H1 (cell line): ENCODE results near the gene SKA1. TPM values are rescaled to one million over a fixed set of nuclear protein-coding genes. Genes with fewer than 3 reads are reported as not detected.

Source experiments
- CTCF ChIA-PET: fragments of 300-600 bp; sonication (Branson Sonifier 250); formaldehyde crosslinking; loops from one replicate; lab custom pipeline; 2021; ENCODE audit not compliant: partially characterized antibody; lab: Charles Lee
- POLR2A ChIA-PET: fragments of 300-600 bp; sonication (Branson Sonifier 250); formaldehyde crosslinking; loops from one replicate; lab custom pipeline; 2021; ENCODE audit warnings: inconsistent platforms; ENCODE audit not compliant: partially characterized antibody; lab: Charles Lee
- DNase-seq, 2 experiments: peaks; one replicate each; pipeline versions ENCODE4 v3.0.0 to v3.0.0-alpha.2; 2010 to 2022; ENCODE audit warnings: low spot score in 2 of 2, low read depth in 1 of 2, mixed read lengths in 1 of 2
- FAIRE-seq: peaks from 2 replicates; lab custom pipeline; 2011; peaks lifted over from hg19 to GRCh38; lab: Jason Lieb, UNC
- H2AFZ ChIP-seq: 2 replicates; pipeline ENCODE4 v1.8.1; 2012; ENCODE audit warnings: low read length, inconsistent platforms
- H2AK5ac ChIP-seq: 2 replicates; pipeline ENCODE4 v1.6.1; 2013; ENCODE audit warnings: low read depth, low read length
- H2BK120ac ChIP-seq: replicated peaks from 2 replicates; pipeline ENCODE3; 2013; ENCODE audit warnings: low read depth, low read length, inconsistent platforms
- H2BK12ac ChIP-seq: 2 replicates; pipeline ENCODE4 v1.6.1; 2013; ENCODE audit warnings: low read depth, low read length
- H2BK15ac ChIP-seq: 2 replicates; pipeline ENCODE4 v1.6.1; 2013; ENCODE audit warnings: low read length
- H2BK20ac ChIP-seq: 2 replicates; pipeline ENCODE4 v1.6.1; 2013; ENCODE audit warnings: low read length
- H2BK5ac ChIP-seq: 2 replicates; pipeline ENCODE4 v1.6.1; 2013; ENCODE audit warnings: low read depth, low read length
- H3K14ac ChIP-seq: 2 replicates; pipeline ENCODE4 v1.6.1; 2013; ENCODE audit warnings: inconsistent platforms; ENCODE audit not compliant: insufficient read length
- H3K18ac ChIP-seq: 2 replicates; pipeline ENCODE4 v1.6.1; 2013; ENCODE audit warnings: low read length; ENCODE audit errors: extremely low read depth
- H3K23ac ChIP-seq: 2 replicates; pipeline ENCODE4 v1.6.1; 2013; ENCODE audit warnings: inconsistent platforms; ENCODE audit not compliant: insufficient read length
- H3K23me2 ChIP-seq: 2 replicates; pipeline ENCODE4 v1.6.1; 2013; ENCODE audit warnings: low read depth, low read length
- H3K27ac ChIP-seq: 2 replicates; pipeline ENCODE4 v1.6.1; 2011; ENCODE audit warnings: low read depth, low read length, inconsistent platforms
- H3K27me3 ChIP-seq, 4 experiments: replicated peaks in 1 of 4; 1 replicate in 1 of 4; 2 replicates in 3 of 4; pipeline versions ENCODE4 v1.6.1 to v1.8.1; 2011 to 2013; ENCODE audit warnings: low read length in 3 of 4, mild to moderate bottlenecking in 3 of 4, inconsistent platforms in 2 of 4, mixed read lengths in 2 of 4, moderate library complexity in 1 of 4; ENCODE audit not compliant: control insufficient read depth in 3 of 4, insufficient read depth in 3 of 4; ENCODE audit errors: extremely low read depth in 1 of 4
- H3K36me3 ChIP-seq, 4 experiments: 2 replicates each; pipeline versions ENCODE4 v1.6.1 to v1.8.1; 2011 to 2013; ENCODE audit warnings: mild to moderate bottlenecking in 4 of 4, low read length in 3 of 4, moderate library complexity in 2 of 4, control low read depth in 1 of 4, inconsistent platforms in 1 of 4; ENCODE audit not compliant: insufficient read depth in 4 of 4, control insufficient read depth in 2 of 4
- H3K4ac ChIP-seq: replicated peaks from 2 replicates; pipeline ENCODE3; 2013; ENCODE audit warnings: low read length, low read depth, mixed read lengths, inconsistent platforms; ENCODE audit not compliant: insufficient read length
- H3K4me1 ChIP-seq, 4 experiments: replicated peaks in 1 of 4; 1 replicate in 1 of 4; 2 replicates in 3 of 4; pipeline versions ENCODE4 v1.6.1 to v1.8.1; 2011 to 2013; ENCODE audit warnings: low read length in 3 of 4, inconsistent platforms in 2 of 4, mixed read lengths in 1 of 4; ENCODE audit not compliant: insufficient read depth in 4 of 4, control insufficient read depth in 3 of 4
- H3K4me2 ChIP-seq, 2 experiments: 2 replicates each; pipeline versions ENCODE4 v1.6.1 to v1.8.1; 2011 to 2013; ENCODE audit warnings: low read depth in 2 of 2, low read length in 2 of 2, control low read depth in 1 of 2, inconsistent platforms in 1 of 2, mild to moderate bottlenecking in 1 of 2; ENCODE audit not compliant: insufficient read depth in 1 of 2
- H3K4me3 ChIP-seq, 4 experiments: fragments of 200-600, 300-600 bp in 1 of 4; sonication (generic), shearing (Covaris generic), sonication (Bioruptor Twin) in 1 of 4; 2 replicates each; pipeline versions ENCODE4 v1.5.1 to v1.8.1; 2011 to 2016; ENCODE audit warnings: low read length in 4 of 4, low read depth in 3 of 4, control low read depth in 2 of 4, inconsistent platforms in 2 of 4, mild to moderate bottlenecking in 2 of 4, mixed read lengths in 1 of 4, moderate library complexity in 1 of 4; ENCODE audit not compliant: insufficient read depth in 2 of 4; ENCODE audit errors: extremely low read depth in 1 of 4
- H3K56ac ChIP-seq: replicated peaks from 2 replicates; pipeline ENCODE3; 2013; ENCODE audit warnings: low read depth, mild to moderate bottlenecking, mixed read lengths, low read length, inconsistent platforms; ENCODE audit not compliant: insufficient read length
- H3K79me1 ChIP-seq: 2 replicates; pipeline ENCODE4 v1.6.1; 2013; ENCODE audit warnings: low read depth, low read length, control low read depth
- H3K79me2 ChIP-seq, 2 experiments: 2 replicates each; pipeline versions ENCODE4 v1.6.1 to v1.8.1; 2012 to 2013; ENCODE audit warnings: low read length in 2 of 2, mild to moderate bottlenecking in 2 of 2, inconsistent platforms in 1 of 2; ENCODE audit not compliant: insufficient read depth in 2 of 2, control insufficient read depth in 1 of 2
- H3K9ac ChIP-seq, 4 experiments: replicated peaks in 1 of 4; 1 replicate in 1 of 4; 2 replicates in 3 of 4; pipeline versions ENCODE4 v1.6.1 to v1.8.1; 2011 to 2013; ENCODE audit warnings: low read depth in 3 of 4, low read length in 3 of 4, control low read depth in 2 of 4, mild to moderate bottlenecking in 2 of 4, moderate library complexity in 2 of 4, inconsistent platforms in 1 of 4; ENCODE audit errors: extremely low read depth in 1 of 4
- H3K9me3 ChIP-seq, 2 experiments: 2 replicates each; pipeline versions ENCODE4 v1.6.1 to v1.8.1; 2012 to 2013; ENCODE audit warnings: mild to moderate bottlenecking in 2 of 2, moderate library complexity in 2 of 2, control low read depth in 1 of 2, inconsistent platforms in 1 of 2, low read depth in 1 of 2, low read length in 1 of 2, mixed read lengths in 1 of 2; ENCODE audit not compliant: insufficient read depth in 2 of 2
- H4K20me1 ChIP-seq, 2 experiments: replicated peaks in 1 of 2; 2 replicates each; pipeline versions ENCODE3 to v1.8.1; 2011 to 2013; ENCODE audit warnings: inconsistent platforms in 2 of 2, low read length in 2 of 2, mild to moderate bottlenecking in 1 of 2; ENCODE audit not compliant: insufficient read depth in 2 of 2, control insufficient read depth in 1 of 2
- H4K5ac ChIP-seq: 2 replicates; pipeline ENCODE4 v1.6.1; 2013; ENCODE audit warnings: low read length, low read depth, mixed read lengths, inconsistent platforms; ENCODE audit not compliant: insufficient read length
- H4K8ac ChIP-seq: 2 replicates; pipeline ENCODE4 v1.8.0; 2013; ENCODE audit warnings: mild to moderate bottlenecking, moderate library complexity, low read length, inconsistent platforms; ENCODE audit not compliant: insufficient read depth; ENCODE audit errors: extremely low read depth
- H4K91ac ChIP-seq: replicated peaks from 2 replicates; pipeline ENCODE3; 2013; ENCODE audit warnings: low read length, mixed read lengths, inconsistent platforms; ENCODE audit not compliant: insufficient read length
- EZH2 ChIP-seq: fragments of 200-600 bp; sonication (generic); IDR thresholded peaks from 2 replicates; pipeline ENCODE4 v1.7.1; 2012; ENCODE audit warnings: low read depth, mild to moderate bottlenecking, moderate library complexity, low read length, inconsistent platforms; ENCODE audit not compliant: severe bottlenecking
- POLR2AphosphoS5 ChIP-seq: IDR thresholded peaks from 2 replicates; pipeline ENCODE4 v1.6.1; 2011; ENCODE audit warnings: low read depth, low read length
- SIX5 ChIP-seq: IDR thresholded peaks from 2 replicates; pipeline ENCODE4 v1.6.1; 2011; ENCODE audit warnings: mild to moderate bottlenecking, low read depth, low read length
- TAF1 ChIP-seq: IDR thresholded peaks from 2 replicates; pipeline ENCODE4 v1.6.1; 2011; ENCODE audit warnings: mild to moderate bottlenecking, low read depth, low read length
- WGBS, 2 experiments: shearing (Covaris generic) in 1 of 2; methylation state at CpG; one replicate each; pipeline versions ENCODE4 v1.1.6 to v1.1.7; 2013 to 2015; ENCODE audit warnings: low lambda C conversion rate in 2 of 2, mixed read lengths in 2 of 2, inconsistent platforms in 1 of 2, low coverage in 1 of 2, missing lambda C conversion rate in 1 of 2; ENCODE audit not compliant: insufficient replicate concordance in 2 of 2, insufficient coverage in 1 of 2, insufficient read length in 1 of 2; ENCODE audit errors: extremely low coverage in 1 of 2, missing lambda C conversion rate in 1 of 2; 5-methylcytosine and 5-hydroxymethylcytosine counted together
- polyA plus RNA-seq, 7 experiments: library from polyadenylated mRNA; depleted of rRNA in 3 of 7; stranded (reverse) in 5 of 7; unstranded in 2 of 7; fragments of >200 nt in 5 of 7; fragments of 200-250 nt in 2 of 7; gene quantifications; 1 replicate in 5 of 7; 2 replicates in 1 of 7; 4 replicates in 1 of 7; pipeline versions ENCODE4 v1.2.1 to v1.2.3, GENCODE V29; 2011 to 2013; ENCODE audit warnings: missing spikeins in 2 of 7, mixed read lengths in 2 of 7
- total RNA-seq: library from RNA; stranded (reverse); fragmentation: NEBNext Ultra II Directional; extraction: Animal tissue kit (Norgen Biotek cat#: 25700); gene quantifications from 2 replicates; pipeline ENCODE4 v1.2.1, GENCODE V29; 2021

Gene SKA1
- total and polyA plus RNA-seq, 2 of the 8 experiments (the other 6 are each of a cell fraction or from before 2014, with no cell fraction given), result 8.6 to 22.9 TPM

GRCh38 chr18:50409236-50409635 lies 34.4 kb downstream of the SKA1 start:
- CTCF ChIA-PET, result interaction anchor here (0.8 kb wide), 1 partner anchor 19 kb away, joined by 3 read pairs; no protein-coding TSS in a partner anchor
- FAIRE-seq, result no peak
- no peak overlapping the region for H3K14ac ChIP-seq

More at GRCh38 chr18:50409236-50409635, 34.4 kb downstream of the SKA1 start:
- no peak overlapping the region for H3K18ac ChIP-seq
- no peak overlapping the region for H3K4ac ChIP-seq
- H3K23ac ChIP-seq, result no peak overlapping the region
- no peak overlapping the region for H4K91ac ChIP-seq
- no peak overlapping the region for H3K4me2 ChIP-seq
- H2BK5ac ChIP-seq, result no peak overlapping the region
- H3K79me1 ChIP-seq, result no peaks in the 10 kb centered on the region
- WGBS, 2 experiments, result 85% methylated on average over 5 of the region's 5 CpGs; no CpG with 5 or more reads in 1 of the 2 experiments
- no peak overlapping the region for H3K4me3 ChIP-seq
- no peak overlapping the region for H4K8ac ChIP-seq
- peaks cover 0 to 23% (median 16%) of the 10 kb centered on the region in 4 experiments; a peak in 6 of 7 replicates for H3K4me1 ChIP-seq
- H4K5ac ChIP-seq, result no peak overlapping the region
- no peak overlapping the region for H3K27ac ChIP-seq
- H3K9ac ChIP-seq, result no peak overlapping the region
- POLR2A ChIA-PET, result no interaction called here
- no peak overlapping the region for H2BK15ac ChIP-seq
- H3K79me2 ChIP-seq, result no peaks in the 10 kb centered on the region
- DNase-seq, result no peak
- H2AFZ ChIP-seq, result no peak overlapping the region
- H3K56ac ChIP-seq, result no peak overlapping the region
- H4K20me1 ChIP-seq, result no peaks in the 10 kb centered on the region
- no peak overlapping the region for H2BK120ac ChIP-seq
- no peak overlapping the region for H2BK20ac ChIP-seq
- no peak overlapping the region for H2BK12ac ChIP-seq
- no peak for TF ChIP-seq SIX5
- TF ChIP-seq POLR2AphosphoS5, result no peak
- TF ChIP-seq TAF1, result no peak
- TF ChIP-seq EZH2, result no peak
- H2AK5ac ChIP-seq, result no peak overlapping the region
- H3K9me3 ChIP-seq, result no peaks in the 10 kb centered on the region
- H3K36me3 ChIP-seq, result no peaks in the 10 kb centered on the region
- no peaks in the 10 kb centered on the region for H3K27me3 ChIP-seq
- no peaks in the 10 kb centered on the region for H3K23me2 ChIP-seq
